ENCODE data around the gene GMNN. TPM values are rescaled to one million over a fixed set of nuclear protein-coding genes. Genes with fewer than 3 reads are reported as not detected.
"Not testable (repeated sequence)": the region's sequence is repeated elsewhere in the genome, so short reads cannot be mapped to it uniquely, and the experiment has no call there.

GMNN gene
- total RNA-seq: 9.4 and 11.2 TPM in 2 replicates

- H3K79me2 ChIP-seq (ENCODE audit: insufficient read depth, low read length): peaks cover 45% of the 10 kb centered on the region
- H3K4me1 ChIP-seq (ENCODE audit: insufficient read depth, low read length): peaks cover 25% of the 10 kb centered on the region
- TF ChIP-seq CTCF (IDR thresholded peaks at IDR 0.05; ENCODE audit: extremely low read depth, low read depth, low read length): no peak
- H2AFZ ChIP-seq (ENCODE audit: low read length): peak within 1 kb of the TSS; percentile 100
- H4K20me1 ChIP-seq (ENCODE audit: insufficient read depth, low read length): no peaks in the 10 kb centered on the region
- DNase-seq (ENCODE audit: insufficient read length, low spot score, missing footprints): peak; percentile 98
- H3K27me3 ChIP-seq (ENCODE audit: insufficient read depth, low read length): no peaks in the 10 kb centered on the region
- H3K27ac ChIP-seq (ENCODE audit: low read depth, low read length): peak within 1 kb of the TSS; percentile 91
- H3K9me3 ChIP-seq (ENCODE audit: low read depth, low read length): no peaks in the 10 kb centered on the region
- peak within 1 kb of the TSS; percentile 95 for H3K4me2 ChIP-seq (ENCODE audit: insufficient read depth, low read length)
- H3K4me3 ChIP-seq (ENCODE audit: insufficient read depth, low read length): peak within 1 kb of the TSS; percentile 98
- H3K36me3 ChIP-seq (ENCODE audit: insufficient read depth, low read length): no peaks in the 10 kb centered on the region
Measured at GRCh38 chr6:24774696-24775519, at the start of gene GMNN. Gene GMNN, plus strand, starts transcription at chr6:24774937. Its CDS starts 2,310 bp downstream, at chr6:24777247.

GRCh38 chr6:24730653-24731052 is 44.1 kb upstream of the GMNN start:
- not testable (repeated sequence) for H3K4me1 ChIP-seq (ENCODE audit: insufficient read depth, low read length); H3K27me3 ChIP-seq (ENCODE audit: insufficient read depth, low read length); H3K79me2 ChIP-seq (ENCODE audit: insufficient read depth, low read length); H3K4me2 ChIP-seq (ENCODE audit: insufficient read depth, low read length); DNase-seq (ENCODE audit: insufficient read length, low spot score, missing footprints); H3K9me3 ChIP-seq (ENCODE audit: low read depth, low read length); H3K4me3 ChIP-seq (ENCODE audit: insufficient read depth, low read length); H3K27ac ChIP-seq (ENCODE audit: low read depth, low read length); H4K20me1 ChIP-seq (ENCODE audit: insufficient read depth, low read length); H3K36me3 ChIP-seq (ENCODE audit: insufficient read depth, low read length); H2AFZ ChIP-seq (ENCODE audit: low read length)

- H4K20me1 ChIP-seq (ENCODE audit: insufficient read depth, low read length); H3K4me1 ChIP-seq (ENCODE audit: insufficient read depth, low read length); H3K27me3 ChIP-seq (ENCODE audit: insufficient read depth, low read length); H2AFZ ChIP-seq (ENCODE audit: low read length); H3K4me3 ChIP-seq (ENCODE audit: insufficient read depth, low read length); H3K4me2 ChIP-seq (ENCODE audit: insufficient read depth, low read length); H3K27ac ChIP-seq (ENCODE audit: low read depth, low read length); H3K9me3 ChIP-seq (ENCODE audit: low read depth, low read length); DNase-seq (ENCODE audit: insufficient read length, low spot score, missing footprints); H3K79me2 ChIP-seq (ENCODE audit: insufficient read depth, low read length); H3K36me3 ChIP-seq (ENCODE audit: insufficient read depth, low read length): not testable (repeated sequence)
Measured at GRCh38 chr6:24731456-24732134, 43.1 kb upstream of the GMNN start.

GRCh38 chr6:24734166-24734565 is 40.6 kb upstream of the GMNN start:
- TF ChIP-seq CTCF (IDR thresholded peaks at IDR 0.05; ENCODE audit: extremely low read depth, low read depth, low read length): no peak
- no peaks in the 10 kb centered on the region for H4K20me1 ChIP-seq (ENCODE audit: insufficient read depth, low read length)
- H3K27me3 ChIP-seq (ENCODE audit: insufficient read depth, low read length): no peaks in the 10 kb centered on the region
- H3K4me3 ChIP-seq (ENCODE audit: insufficient read depth, low read length): no peak overlapping the region
- no peak overlapping the region for H2AFZ ChIP-seq (ENCODE audit: low read length)
- H3K9me3 ChIP-seq (ENCODE audit: low read depth, low read length): no peaks in the 10 kb centered on the region
- H3K79me2 ChIP-seq (ENCODE audit: insufficient read depth, low read length): no peaks in the 10 kb centered on the region
- DNase-seq (ENCODE audit: insufficient read length, low spot score, missing footprints): no peak
- no peak overlapping the region for H3K4me2 ChIP-seq (ENCODE audit: insufficient read depth, low read length)
- no peaks in the 10 kb centered on the region for H3K4me1 ChIP-seq (ENCODE audit: insufficient read depth, low read length)
- no peaks in the 10 kb centered on the region for H3K36me3 ChIP-seq (ENCODE audit: insufficient read depth, low read length)
- H3K27ac ChIP-seq (ENCODE audit: low read depth, low read length): no peak overlapping the region

- H3K4me3 ChIP-seq (ENCODE audit: insufficient read depth, low read length); H3K79me2 ChIP-seq (ENCODE audit: insufficient read depth, low read length); H3K9me3 ChIP-seq (ENCODE audit: low read depth, low read length); H2AFZ ChIP-seq (ENCODE audit: low read length); H4K20me1 ChIP-seq (ENCODE audit: insufficient read depth, low read length); H3K27ac ChIP-seq (ENCODE audit: low read depth, low read length); H3K4me2 ChIP-seq (ENCODE audit: insufficient read depth, low read length); H3K4me1 ChIP-seq (ENCODE audit: insufficient read depth, low read length); DNase-seq (ENCODE audit: insufficient read length, low spot score, missing footprints); H3K27me3 ChIP-seq (ENCODE audit: insufficient read depth, low read length); H3K36me3 ChIP-seq (ENCODE audit: insufficient read depth, low read length): not testable (repeated sequence)
Measured at GRCh38 chr6:24734710-24735109, 40.0 kb upstream of the GMNN start.

All from osteoblast (primary cell).